ENCODE data around the gene SYPL2.
A peak's percentile ranks its signal among the peaks of the same experiment; 100 is the strongest.

SYPL2 gene

DNA sequence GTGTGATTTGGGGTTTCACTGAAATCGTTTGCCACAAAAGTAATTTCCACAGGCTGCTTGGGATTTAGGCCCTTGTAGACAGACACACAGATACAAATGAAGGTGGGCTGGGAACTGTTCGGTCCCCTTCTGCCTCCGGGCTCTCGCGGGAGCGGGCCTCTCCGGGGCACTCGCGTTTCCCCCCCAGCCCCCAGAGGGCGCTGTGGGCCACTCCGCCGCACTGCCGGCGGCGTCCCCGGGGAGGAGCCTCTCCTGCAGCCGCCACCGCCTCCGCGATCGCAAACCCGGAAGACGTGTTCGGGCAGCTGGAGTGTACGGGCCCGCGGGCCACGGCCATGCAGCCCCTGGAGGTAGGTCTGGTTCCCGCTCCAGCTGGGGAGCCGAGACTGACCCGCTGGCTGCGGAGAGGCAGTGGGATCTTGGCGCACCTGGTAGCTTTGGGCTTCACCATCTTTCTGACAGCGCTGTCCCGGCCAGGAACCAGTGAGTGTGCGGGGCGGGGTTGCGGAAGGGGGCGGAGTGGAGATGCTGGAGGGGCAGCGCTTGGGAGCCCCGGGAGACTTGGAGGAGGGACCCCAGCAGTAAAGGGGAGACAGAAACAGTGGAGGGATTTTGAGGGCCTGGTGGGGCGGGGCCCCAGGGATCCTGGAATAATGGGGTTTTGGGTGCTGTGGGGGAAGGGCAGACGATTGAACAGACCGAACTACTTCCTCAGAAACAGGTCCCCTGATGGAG lies 27.6 kb downstream of the SYPL2 start, which contains the start of gene CYB561D1:
CYB561D1 (plus strand) TSS at position 290 of the 735 bp plus-strand sequence; CDS start at position 336, 46 bp downstream.
- DNase-seq: peak; percentile 64

DNA sequence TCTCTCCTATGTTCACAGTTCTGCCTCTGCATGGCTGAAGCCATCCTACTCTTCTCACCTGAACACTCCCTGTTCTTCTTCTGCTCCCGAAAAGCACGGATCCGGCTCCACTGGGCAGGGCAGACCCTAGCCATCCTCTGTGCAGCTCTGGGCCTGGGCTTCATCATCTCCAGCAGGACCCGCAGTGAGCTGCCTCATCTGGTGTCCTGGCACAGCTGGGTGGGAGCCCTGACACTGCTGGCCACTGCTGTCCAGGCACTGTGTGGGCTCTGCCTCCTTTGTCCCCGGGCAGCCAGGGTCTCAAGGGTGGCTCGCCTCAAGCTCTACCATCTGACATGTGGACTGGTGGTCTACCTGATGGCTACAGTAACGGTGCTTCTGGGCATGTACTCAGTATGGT lies 29.4 kb downstream of the SYPL2 start:
- no peak for DNase-seq

DNA sequence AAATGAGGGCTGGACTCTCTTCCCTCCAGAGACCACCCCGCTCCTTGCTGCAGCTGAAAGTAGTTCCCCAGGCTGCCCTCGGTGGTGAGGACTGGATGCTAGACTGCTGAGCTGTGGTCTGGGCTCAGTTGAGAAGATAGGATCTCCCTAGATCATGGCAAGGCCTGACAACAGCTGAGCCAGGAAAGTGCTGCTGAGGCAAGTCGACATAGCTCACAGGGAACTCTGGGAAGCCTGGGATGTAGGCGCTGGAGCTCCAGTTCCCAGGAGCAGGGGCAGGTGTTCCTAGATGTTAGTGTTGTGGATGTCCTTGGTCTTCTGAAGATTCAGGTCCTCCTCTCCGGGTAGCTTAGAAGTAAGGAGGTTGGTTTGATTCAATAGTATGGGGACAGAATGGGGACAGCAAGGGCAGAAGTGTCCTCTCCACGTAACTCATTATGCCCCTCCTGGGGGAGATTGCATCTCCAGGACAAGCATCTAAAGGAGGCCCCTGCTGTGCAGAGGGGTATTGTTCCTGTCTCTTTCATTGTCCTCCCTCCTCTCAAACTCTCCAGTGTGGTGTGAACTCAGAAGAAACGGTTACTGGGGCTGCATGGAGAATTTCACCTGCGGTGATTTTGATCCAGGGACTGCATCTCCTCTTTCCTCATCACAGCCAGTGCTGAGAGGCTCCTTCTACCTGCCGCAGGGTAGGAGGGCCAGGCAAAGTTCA lies 31.3 kb downstream of the SYPL2 start:
- no peak for DNase-seq

DNA sequence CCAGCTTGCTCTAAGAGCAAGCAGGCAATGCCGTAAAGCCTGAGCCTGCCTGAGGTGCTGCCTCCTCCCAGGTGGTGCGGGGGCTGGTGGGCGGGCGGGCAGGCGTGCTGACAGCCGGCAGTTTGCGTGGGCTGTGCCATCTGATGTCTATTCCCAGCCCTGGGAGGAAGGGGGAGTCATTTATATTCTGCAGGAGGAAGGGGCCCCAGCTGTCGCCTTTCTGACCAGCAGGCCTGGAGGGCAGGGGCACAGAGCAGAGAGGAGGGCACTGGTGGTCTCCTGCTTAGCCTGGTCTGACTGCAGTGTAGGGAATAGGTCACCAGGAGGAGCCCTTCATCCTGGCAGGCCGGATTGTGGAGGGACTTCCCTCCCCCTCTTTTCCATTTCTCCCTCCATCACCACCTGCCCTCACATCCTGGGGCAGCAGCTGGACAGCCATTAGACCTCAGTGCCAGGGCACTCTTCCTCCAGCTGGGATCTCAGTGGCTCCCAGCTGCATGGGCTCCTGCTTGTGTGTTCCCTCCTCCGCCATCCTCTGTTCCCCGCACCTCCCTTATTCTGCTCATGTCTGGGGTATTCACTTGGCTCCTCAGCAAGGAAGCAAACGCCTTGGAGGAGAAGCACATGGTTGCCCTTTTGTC lies 31.9 kb downstream of the SYPL2 start:
- peak; percentile 68 for DNase-seq

DNA sequence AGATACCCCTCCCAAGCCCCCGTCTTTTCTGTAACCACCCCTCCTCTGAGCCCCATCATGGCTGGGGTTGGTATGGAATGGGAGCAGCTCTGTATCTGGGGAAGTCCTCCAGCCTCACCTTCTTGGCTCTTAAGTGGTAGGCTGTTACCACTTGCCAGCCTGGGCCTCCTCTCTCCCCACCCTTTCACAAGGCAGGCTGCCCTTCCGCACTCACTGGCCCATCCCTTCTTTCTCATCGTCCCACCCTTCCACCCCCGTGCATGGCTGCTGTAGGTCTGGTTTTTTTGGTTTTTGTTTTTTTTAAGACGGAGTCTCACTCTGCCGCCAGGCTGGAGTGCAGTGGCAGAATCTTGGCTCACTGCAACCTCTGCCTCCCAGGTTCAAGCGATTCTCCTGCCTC lies 32.7 kb downstream of the SYPL2 start:
- no peak for DNase-seq

DNA sequence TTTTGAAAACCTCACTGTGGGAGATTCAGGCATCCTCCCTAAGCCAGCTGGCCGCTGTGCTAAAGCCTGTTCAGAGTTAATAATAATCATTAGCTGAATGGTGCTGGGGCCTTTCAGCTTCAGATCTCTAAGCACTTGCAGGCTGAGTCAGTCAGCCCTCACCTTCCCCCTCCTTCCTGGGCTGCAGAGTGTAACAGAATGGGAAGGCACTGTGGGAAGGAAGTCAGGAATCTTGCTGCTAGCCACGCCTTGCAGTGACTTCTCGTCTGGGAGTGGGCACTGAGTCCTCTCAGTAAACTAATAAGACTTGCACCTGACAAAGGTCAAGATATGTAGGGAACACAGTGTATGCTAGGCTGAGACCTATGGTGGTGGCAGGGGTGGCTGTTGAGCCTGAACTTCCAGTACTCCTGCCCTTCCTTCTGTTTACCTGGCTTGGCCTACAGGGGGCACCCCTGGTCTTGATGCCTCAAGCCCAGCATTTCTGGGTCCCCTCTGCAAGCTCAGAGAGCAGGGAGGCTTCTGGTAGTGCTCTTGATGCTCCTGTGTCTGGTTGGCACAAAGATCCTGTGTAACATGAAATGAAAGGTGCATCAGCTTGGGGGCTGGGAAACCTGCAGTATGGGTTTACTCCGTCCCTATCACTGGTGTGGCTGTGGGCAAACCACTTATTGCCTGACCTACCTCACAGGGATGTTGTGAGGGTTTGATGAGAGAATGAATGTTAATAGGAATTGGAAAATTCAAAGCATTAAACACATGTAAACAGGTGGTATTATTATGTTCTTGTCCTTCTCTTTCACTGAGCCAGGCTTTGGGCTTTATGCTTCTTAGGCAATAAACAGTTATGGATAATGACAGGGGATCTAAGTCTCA lies 33.6 kb downstream of the SYPL2 start:
- peak; percentile 68 for DNase-seq

DNA sequence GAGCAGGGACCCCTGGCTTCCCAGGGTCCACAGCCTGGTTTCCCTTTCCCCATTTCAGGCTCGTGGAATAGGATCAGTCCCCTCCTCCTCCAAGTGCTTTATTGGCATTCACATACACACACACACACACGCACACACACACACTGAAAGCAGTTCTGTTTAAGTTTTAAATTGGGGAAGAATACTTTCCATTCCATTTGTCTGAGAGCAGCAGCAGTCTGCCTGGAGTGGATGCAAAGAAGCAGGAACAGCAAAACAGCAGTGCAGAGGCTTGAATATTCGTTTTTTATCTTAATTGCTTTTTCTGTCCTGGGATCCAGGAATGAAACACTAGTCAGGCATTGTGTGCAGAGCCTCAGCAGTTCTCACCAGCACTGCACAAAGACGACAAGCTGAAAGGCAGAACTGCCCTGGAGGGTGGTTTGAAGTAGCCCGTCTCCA lies 34.6 kb downstream of the SYPL2 start:
- no peak for DNase-seq

DNA sequence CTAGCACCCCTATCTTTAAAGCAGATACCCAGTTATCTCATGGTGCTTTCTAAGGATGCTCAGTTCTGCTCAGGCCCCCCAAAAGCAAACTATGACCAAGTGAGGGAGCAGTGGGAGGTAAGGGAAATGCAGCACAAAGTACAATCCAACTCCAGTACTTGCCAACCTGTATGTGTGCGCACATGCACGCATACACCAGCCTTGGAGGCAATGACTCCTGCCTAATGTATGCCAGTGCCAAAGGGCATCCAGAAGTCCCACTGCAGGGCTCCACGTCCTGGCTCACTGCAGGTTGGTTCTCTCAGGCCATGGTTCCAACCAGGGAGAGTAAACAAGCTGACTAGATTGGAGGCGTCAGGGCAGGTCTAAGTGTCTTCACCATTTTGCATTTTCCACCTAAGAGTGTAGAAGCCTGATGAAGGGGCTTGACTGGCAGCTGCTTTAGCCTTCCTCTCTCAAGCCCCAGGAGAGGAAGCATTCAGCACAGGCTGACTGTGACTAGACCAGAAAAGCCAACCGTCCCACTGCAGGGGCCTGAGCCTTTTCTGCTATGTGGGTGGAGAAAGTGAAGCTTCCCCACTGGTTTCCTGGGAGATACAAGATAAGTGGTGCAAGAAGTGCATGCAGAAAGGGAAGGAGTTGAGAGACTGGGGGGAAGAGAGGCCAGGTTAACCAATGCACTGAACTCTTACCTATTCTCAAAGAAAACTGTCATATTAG lies 35.5 kb downstream of the SYPL2 start:
- no peak for DNase-seq

DNA sequence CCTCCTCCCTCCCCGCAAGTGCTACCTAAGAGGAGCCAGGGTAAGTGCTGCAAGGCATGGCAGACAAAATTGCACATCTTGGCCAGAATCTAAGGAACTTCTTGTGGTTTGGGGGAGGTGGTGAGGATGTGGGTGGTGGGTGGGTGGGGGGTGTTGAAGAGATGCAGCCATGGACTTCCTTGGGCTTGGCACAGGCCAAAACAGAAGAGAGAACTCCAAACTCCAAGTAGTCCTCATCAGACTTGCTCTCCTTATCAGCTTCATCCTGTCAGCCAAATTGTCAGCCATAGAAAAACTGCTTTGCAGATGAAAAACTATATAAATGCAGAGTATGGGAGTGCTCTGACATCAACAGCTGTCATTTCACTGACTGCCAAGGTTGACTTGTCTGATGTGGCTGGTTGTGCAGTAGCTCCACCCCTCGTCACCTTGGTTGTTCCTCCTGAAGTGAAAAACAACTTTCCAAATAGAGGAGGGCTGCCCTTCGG lies 36.1 kb downstream of the SYPL2 start:
- DNase-seq: no peak

DNA sequence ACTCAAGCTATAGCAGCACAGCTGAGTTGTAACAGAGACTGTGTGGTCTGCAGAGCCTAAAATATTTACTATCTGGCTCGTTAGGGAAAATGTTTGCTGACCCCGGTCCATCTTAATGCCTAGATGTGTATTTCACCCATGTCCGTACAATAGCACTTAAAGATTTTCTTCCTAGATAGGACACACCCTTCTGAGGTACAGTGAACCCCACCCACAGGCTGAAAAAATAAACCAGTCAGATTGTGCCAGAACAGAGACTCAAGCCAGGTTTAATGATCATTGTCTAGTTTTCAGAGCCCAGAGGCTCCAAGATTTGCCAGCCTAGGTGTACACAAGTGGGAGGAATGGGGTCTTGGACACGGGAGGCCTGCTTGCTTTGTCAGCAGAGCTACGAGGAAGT lies 37.6 kb downstream of the SYPL2 start:
- DNase-seq: no peak

DNA sequence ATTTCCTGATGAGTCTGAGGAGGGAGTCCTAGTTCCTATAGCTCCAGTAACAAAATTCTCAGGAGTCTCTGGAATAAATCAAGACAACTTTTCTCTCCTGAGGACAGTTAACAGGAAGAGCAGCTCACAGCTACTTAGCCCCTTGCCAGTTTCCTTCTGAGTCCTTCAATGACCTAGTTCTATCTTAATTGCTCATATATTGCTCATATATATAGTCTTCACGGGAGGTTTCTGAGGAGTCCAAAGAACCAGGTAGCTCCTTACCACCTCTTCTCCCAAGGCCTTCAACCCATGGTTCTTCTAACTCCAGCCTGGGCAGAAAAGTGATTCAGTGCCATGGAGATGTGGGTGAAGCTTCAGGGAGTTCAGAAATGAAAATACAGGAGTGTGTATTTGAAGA lies 38.6 kb downstream of the SYPL2 start:
- no peak for DNase-seq

DNA sequence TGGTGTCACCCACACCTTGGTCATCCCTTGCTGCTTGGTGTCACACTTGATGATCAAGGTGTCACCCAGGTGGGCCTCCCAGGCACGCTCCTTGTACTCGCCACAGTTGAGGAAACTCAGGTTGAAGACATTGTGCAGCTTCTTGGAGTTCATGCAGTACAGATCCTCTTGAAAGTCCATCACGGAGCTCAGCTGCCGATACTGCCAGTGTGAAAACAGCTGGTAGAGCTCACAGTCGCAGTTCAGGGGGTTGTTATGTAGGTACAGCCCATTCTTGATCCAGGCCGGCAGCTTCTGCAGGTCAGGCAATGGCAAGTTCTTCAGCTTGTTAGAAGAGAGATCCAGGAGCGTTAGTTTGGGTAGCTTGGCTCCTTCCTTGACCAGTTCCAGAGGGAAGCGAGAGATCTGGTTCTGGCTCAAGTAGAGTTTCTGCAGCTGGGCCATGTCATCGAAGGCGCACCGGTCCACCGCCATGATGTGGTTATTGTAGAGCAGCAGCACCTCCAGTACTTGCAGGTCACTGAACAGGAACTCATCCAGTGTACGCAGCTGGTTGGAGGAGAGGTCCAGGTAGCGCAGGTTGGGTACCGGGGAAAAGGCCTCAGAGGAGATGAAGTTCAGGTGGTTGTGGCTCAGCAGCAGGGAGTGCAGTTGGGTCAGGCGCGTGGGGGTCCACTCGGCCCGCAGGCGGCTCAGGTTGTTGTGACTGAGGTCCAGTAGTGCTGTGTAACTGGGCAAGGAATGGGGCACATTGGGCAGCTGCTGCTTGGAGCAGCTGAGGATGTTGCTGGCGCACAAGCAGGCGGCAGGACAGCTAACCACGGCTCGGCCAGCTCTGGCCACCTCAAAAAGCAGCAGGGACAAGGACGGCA lies 41.9 kb downstream of the SYPL2 start:
- no peak for DNase-seq

DNA sequence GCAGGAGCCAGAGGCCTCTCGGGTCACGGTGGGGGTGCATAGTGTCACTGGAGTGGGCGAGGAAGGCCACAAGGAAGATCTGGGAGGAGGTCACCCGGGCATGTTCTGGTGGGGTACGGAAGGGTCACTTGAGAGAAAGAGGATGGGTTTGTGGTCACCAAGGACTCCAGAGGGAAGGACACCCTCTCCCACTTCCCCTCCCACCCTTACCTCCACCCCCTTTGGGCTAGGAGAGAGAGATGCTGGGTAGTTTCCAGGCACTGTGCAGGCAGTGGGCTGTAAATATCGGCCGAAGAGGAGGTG lies 42.5 kb downstream of the SYPL2 start:
- DNase-seq: no peak

DNA sequence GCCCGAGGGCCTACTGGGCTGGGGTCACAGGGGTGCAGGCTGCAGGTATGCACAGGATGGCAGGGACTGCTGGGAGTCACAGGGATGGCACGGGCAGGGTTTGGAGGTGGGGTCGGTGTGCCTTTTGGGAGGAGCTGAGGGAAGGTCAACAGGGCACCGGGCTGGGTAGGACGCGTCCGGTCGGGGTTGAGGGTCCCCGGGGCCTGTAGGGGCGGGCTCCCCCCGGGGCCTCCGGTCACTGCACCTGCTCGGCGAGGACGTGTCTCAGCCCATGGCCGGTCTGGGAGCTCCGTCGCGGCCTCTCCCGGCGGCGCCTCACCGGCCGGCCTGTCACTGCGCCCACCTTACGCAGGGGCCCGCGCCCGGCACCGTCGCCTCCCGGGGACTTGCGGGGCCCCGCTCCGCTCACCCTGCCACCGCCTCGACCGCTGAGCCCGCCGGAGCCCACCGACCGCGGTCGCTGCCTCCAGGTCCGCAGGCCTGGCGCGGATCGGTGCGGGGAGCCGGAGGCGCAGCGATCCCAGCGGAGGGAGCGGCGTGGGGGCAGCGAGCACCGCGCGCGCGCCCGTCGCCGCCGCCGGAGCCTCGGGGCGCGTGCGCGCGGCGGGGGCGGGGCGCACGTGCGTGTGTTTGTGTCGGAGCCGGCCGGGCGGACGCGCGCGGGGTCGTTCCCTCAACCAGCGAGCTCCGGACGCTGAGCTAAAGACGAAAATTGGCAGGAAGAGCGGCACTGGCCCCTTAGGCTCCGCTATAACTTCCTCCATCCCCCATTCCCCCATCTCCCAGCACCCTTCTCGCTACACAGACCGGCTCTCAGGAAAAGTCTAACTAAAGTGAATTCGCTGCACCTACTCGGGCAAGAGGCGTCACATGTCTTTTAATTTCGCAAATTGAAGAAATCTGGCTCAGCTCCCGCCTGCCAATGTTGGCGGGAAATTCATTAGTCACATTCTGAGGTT lies 43.1 kb downstream of the SYPL2 start, which contains the start of gene AMIGO1:
AMIGO1 (minus strand) TSS at position 552 of the 959 bp plus-strand sequence. CDS start 815 bp downstream, outside the sequence.
- DNase-seq: no peak

DNA sequence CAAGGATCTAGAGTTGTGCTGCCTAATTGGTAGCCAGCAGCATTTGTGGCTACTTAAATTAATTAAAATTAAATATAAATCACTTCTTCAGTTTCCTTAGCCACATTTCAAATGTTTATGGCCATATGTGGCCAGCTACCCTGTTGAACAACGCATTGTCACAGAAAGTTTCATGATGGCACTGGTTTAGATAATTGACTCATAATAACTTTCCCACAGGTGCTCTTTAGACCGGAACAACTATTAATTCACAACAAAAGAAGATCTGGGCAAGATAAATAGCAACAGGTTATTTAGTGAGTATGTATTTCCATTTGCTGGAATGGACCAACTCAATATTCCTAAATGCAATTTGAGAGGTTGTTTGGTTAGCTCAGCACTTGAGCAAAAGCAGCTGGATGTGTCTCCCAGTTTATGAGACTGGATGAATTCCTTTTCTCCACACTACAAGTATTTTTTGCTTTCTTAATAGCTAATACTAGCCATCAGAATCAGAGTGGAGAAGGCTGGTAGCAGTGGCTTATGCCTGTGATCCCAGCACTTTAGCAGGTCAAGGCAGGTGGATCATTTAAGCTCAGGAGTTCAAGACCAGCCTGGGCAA lies 46.9 kb downstream of the SYPL2 start:
- DNase-seq: no peak

DNA sequence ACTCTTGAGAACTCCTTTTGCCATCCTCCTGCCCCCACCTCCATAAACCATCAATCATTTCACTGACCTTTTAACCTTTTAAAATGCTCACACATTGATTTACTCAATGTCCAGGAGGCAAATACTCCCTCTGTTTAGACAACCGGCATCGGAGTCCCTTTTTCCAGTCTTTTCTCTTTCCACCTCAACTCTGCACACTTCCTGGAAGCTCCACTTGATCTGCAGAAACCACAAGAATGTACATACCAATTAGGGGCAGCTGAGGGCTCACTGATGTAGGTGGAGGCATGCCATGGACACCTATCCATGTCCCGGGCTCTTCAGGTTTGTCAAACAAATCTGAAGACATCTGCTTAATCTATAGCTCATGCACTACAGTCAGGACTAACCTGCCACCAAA lies 48.5 kb downstream of the SYPL2 start:
- DNase-seq: no peak

DNA sequence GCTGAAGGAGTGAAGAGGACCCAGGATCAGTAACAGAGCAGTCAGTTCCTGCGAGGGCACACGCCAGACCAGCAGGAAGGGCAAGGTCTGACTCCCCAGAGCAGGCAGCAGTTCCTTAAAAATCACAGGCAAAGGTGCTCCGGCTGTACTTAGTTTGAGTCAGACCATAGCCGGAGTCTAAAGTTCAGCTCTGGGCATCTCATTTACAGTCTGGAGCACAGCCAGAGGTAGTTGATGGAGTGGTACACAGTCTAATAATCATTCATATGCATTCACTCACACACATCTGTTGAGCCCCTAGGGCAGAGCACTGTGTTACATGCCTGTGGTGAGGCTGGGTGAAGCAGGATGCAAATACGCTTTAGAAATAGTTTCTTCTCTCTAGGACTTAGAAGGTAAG lies 50.5 kb downstream of the SYPL2 start:
- no peak for DNase-seq

DNA sequence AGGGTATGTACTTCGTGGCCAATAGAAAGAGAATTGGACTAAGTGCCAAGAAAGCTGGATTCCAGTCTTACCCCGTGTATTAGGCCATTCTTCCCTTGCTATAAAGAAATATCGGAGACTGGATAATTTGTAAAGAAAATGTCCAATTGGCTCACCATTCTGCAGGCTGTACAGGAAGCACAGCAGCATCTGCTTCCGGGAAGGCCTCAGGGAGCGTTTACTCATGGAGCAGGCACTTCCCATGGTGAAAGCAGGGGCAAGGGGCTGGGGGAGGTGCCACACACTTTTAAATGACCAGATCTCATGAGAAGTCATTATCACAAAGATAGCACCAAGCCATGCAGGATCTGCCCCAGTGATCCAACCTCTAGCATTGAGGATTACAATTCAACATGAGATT lies 51.0 kb downstream of the SYPL2 start:
- DNase-seq: no peak
